Dedifferentiated amniotic fluid mesenchymal stem cell (primary cell): ENCODE data around the gene MLNR.

Experiments
- DNase-seq: peaks from one replicate; pipeline ENCODE4 v3.0.0-alpha.2; 2016; ENCODE audit errors: extremely low spot score

MLNR gene

DNA sequence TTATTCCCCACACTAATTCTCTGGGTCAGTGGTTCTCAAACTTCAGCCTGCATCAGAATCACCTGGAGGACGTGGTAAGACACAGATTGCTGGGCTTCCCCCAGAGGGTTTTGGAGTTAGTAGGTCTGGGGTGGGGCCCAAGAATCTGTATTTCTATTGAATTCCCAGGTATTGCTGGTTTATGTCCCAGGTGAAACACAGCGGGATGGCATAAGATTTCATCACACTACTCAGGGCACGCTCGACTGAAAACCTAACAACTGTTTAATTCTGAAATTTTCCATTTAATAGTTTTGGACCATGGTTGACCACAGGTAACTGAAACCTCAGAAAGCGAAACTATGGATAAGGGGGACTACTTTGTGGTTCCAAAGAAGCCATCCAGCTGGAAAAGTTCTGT is 6.5 kb downstream of the MLNR start:
- DNase-seq, result no peak

- DNase-seq, result no peak
Measured at GRCh38 chr13:49234741-49235140, 14.6 kb downstream of the MLNR start.

GRCh38 chr13:49235856-49236431 is 15.8 kb downstream of the MLNR start:
- no peak for DNase-seq

DNA sequence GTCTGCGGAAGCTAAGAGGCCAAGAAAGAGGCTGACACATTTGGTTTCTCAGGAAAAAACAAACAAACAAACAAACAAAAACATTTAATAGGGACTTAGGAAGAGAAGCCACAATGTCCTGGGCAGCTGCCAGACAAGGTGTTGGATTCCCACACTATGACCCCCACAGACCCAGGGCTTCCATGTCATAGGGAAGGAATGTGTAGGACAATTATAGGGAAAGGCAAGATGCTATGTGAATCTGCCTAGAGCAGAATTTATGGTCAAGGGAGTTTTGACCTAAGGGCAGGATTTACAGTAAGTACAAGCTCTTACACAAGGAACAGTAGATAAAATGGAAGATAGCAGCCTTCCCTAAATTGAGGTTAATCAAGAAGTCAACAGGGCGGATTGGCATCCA is 18.5 kb downstream of the MLNR start:
- DNase-seq, result no peak

- peak; percentile 19 for DNase-seq
Measured at GRCh38 chr13:49240017-49240416, 19.9 kb downstream of the MLNR start.

- DNase-seq, result no peak
Measured at GRCh38 chr13:49241296-49241695, 21.2 kb downstream of the MLNR start.

- no peak for DNase-seq
Measured at GRCh38 chr13:49245101-49245500, 25.0 kb downstream of the MLNR start.

DNA sequence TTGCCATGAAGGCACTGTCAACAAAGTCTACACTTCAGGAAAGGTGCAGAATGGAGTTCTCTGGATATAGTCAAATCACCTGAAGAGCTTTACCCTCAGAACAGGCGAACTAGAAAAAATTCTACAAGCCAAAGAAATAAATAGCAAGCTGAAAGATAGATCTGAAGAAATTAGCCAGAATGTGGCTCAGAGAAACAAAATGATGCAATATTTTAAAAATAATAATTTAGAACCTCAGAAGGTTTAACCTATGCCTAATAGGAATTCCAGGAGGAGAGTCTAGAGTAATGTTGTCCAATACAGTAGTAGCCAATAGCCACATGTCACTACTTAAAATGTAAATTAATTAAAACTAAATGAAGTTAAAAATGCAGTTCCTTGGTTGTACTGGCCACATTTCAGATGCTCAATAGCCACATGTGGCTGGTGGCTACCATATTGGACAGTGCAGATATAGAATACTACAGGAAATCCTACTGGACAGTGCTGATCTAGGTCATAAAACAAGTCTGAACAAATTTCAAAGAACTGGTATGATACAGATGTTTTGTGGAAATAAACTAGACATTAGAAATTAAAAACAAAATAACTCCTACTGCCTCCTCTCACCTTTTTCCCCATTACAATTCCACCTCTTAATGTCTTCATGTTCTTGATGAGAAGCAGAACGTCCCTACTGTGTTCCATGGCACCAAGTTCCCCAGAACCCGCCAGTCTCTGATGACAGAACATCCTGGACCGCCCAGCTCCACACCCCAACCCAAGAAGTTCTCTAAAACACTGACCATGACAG is 26.9 kb downstream of the MLNR start:
- no peak for DNase-seq

DNA sequence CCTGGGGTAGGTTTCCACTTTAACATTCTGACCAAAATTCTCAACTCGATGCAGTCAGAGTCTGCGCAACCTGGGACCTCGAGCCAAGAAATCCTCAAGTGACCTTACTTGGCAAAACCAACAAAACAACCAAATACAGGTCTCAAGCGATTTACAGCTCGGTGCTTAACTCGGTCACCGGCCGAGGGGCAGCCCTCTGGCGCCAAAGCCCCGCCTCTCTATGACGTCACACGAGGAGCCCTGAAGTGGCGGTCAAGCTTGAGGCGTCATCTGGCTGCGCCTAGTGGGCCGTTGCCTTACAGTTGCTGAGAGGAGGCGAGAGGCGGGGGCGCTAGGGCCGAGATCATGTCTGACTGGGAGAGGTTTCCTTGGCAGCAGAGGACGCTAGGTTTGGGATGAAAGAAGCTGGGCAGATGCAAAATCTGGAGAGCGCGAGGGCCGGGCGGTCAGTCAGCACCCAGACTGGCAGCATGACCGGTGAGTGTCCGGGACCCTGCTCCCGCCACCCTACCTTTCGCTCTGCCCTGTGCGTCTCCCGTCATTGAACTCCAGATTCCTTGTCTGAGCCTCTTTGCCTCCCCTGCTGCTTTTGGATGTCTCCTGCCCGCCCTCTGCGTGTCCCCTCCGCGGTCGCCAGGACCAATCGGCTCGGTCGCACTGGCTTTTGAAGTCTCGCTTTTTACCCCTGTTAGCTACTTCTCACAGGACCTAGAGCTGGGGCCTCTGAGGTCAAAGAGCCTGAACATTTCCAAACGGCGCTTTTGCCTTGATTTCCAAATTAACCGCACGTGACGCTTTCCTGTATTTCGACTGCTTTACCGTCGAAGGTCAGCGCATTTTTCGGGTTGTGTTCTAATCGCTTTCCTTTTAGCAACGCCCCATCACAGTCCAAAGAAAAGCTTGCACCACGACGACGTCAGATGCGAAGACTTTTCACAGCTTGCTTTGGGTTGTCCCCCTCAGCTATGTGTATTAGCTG is 27.8 kb downstream of the MLNR start, which contains the start of gene CDADC1:
CDADC1 (plus strand) TSS at position 283 of the 979 bp plus-strand sequence; CDS start at position 396, 113 bp downstream.
- DNase-seq, result peak; percentile 96

DNA sequence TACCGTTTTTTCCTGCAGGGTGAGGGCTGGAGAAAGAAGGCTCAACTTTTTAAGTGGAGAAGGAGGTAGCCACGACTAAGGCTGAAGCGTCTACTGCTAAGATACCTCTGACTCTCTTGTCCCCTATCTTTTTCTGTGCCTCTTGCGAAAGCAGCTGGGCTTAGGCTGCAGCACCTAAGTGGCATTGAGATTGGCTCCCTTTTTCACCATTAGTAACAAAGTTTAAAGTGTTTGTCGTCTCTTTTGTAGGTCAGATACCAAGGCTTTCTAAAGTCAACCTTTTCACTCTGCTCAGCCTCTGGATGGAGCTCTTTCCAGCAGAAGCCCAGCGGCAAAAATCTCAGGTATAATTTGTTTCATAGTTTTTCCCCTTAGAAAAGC is 28.5 kb downstream of the MLNR start:
- DNase-seq, result no peak

GRCh38 chr13:49251326-49251725 is 31.2 kb downstream of the MLNR start:
- DNase-seq, result no peak

DNA sequence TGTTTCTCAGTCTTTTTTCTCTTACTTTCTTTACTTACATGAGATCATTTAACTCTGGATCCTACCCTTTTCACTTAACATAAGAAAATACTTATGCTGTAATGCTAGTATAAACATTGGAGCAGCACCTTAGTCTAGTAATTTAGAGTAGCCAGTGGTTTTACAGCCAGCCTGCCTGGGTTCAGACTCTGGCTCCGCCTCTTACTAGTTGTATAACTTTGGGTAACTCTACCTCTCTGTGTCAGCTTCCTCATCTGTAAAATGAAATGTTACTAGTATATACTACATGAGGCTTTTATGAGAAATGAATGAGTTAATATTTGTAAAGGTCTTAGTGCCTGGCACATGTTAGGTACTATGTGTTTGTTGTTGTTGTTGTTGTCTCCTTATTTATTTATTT is 33.2 kb downstream of the MLNR start:
- no peak for DNase-seq

GRCh38 chr13:49254007-49254406 is 33.9 kb downstream of the MLNR start:
- no peak for DNase-seq

- DNase-seq, result peak; percentile 22
Measured at GRCh38 chr13:49256841-49257240, 36.7 kb downstream of the MLNR start.

DNA sequence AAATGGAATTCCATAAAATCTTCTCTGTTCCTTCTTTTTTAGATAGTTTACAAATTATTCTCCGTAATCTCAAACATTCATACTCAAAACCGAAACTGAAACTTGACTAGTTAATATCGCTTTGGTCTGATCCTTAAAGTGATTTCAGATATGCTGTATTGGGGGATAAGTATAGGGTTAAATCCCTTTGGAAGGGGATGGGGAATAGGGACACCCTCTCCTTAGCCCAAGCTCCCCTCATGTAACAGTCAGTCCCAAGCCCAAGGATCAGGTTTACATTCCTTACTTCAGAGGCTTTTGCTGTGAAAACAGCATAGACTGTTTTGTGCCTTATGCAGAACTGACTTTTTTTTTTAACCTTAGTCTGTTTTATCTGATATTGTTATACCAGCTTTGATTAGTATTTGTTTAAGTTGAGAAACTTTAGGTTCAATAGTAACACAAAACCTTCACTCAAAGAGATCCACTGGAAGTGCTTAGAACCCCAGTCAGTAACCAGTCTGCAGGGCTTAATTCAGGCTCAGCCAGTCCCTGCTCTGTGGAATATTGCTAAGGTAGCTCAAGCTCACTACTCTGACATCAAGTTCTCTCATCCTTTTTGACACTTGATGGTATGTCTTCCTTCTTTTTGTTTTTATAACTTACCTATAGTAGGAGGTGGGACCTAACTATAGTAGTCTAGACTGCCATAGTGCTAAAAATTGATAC is 38.1 kb downstream of the MLNR start:
- no peak for DNase-seq

DNA sequence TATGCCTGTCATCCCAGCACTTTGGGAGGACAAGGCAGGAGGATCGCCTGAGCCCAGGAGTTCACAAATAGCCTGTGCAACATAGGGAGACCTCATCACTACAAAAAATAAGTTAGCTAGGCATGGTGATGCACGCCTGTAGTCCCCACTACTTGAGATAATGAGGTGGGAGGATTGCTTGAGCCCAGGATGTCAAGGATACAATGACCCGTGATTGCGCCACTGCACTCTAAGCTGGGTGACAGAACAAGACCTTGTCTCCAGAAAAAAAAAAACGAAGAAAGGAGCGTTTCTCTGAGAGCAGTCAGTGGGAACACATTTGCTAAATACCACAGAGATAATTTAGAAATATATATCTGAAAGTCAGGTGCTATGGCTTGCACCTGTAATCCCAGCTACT is 39.4 kb downstream of the MLNR start:
- DNase-seq, result no peak

GRCh38 chr13:49262634-49263033 is 42.5 kb downstream of the MLNR start:
- no peak for DNase-seq

GRCh38 chr13:49265822-49266221 is 45.7 kb downstream of the MLNR start:
- peak; percentile 64 for DNase-seq

DNA sequence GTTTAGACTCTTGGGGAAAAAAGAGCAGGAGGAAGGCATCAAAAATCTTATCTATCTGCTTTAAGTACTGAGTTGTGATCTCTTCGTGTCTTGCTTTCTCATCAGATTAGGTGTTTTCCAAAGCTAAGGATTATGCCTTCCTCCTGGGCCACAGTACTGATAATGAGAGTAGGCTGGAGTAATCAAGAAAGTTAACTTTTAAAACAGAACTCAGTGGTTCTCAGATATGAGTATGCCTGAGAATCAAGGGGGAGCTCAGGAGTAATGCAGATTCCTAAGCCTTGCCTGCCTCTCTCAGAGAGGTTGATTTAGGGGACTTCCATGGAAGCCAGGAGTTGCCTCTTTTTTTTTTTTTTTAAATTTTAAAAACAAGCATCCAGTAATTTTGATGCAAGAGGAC is 51.1 kb downstream of the MLNR start:
- DNase-seq, result no peak
